Gastrocnemius medialis (tissue), 4 donors: Measurements from ENCODE around the gene KDELR1.

Experiments
- CTCF ChIP-seq, 5 experiments: fragments of 450-650 bp in 3 of 5; fragments of 200-600 bp in 2 of 5; sonication (generic) in 2 of 5; IDR thresholded peaks in 4 of 5; conservative IDR thresholded peaks in 1 of 5; 1 replicate in 4 of 5; 2 replicates in 1 of 5; pipeline ENCODE4 v1.5.1; 2016 to 2019; ENCODE audit warnings: antibody characterized with exemption in 5 of 5, mild to moderate bottlenecking in 3 of 5, moderate library complexity in 3 of 5
- POLR2A ChIP-seq, 2 donors: fragments of 450-650 bp; IDR thresholded peaks; one replicate each; pipeline ENCODE4 v1.6.1; 2017; ENCODE audit warnings: antibody characterized with exemption in 2 of 2, mild to moderate bottlenecking in 2 of 2, moderate library complexity in 2 of 2

- TF ChIP-seq CTCF (IDR thresholded peaks at IDR 0.05 in 4 of 5, conservative IDR thresholded peaks at IDR 0.05 in 1 of 5) (no peak), POLR2A (IDR thresholded peaks at IDR 0.05) (no peak)
Observed at GRCh38 chr19:48342414-48342738, 49.0 kb downstream of the KDELR1 start.
